NCI-H2081 treated with DMSO at 0.1 percent for 48 hours (cell line): Measurements from ENCODE around the gene OR8G5.
"Not testable (repeated sequence)": the region's sequence is repeated elsewhere in the genome, so short reads cannot be mapped to it uniquely, and the experiment has no call there.

ENCODE experiments used
- DNase-seq: peaks from one replicate; lab custom pipeline; 2025; lab: John Stamatoyannopoulos, UW

Gene OR8G5

GRCh38 chr11:124256076-124256475 is at the start of gene OR8G5:
Gene OR8G5 (plus strand): TSS chr11:124256376. CDS start chr11:124264932, 8,556 bp downstream.
- no peak for DNase-seq

- DNase-seq: no peak
Measured at GRCh38 chr11:124207102-124207792, 48.9 kb upstream of the OR8G5 start.

GRCh38 chr11:124209824-124210357 is 46.3 kb upstream of the OR8G5 start:
- no peak for DNase-seq

- no peak for DNase-seq
Measured at GRCh38 chr11:124210421-124210820, 45.8 kb upstream of the OR8G5 start.

GRCh38 chr11:124211321-124211720 is 44.9 kb upstream of the OR8G5 start:
- DNase-seq: no peak

GRCh38 chr11:124214027-124214426 is 42.1 kb upstream of the OR8G5 start:
- no peak for DNase-seq

GRCh38 chr11:124219126-124219525 is 37.0 kb upstream of the OR8G5 start:
- no peak for DNase-seq

GRCh38 chr11:124222407-124222806 is 33.8 kb upstream of the OR8G5 start:
- DNase-seq: no peak

- not testable (repeated sequence) for DNase-seq
Measured at GRCh38 chr11:124224618-124225423, 31.4 kb upstream of the OR8G5 start.

GRCh38 chr11:124225471-124225870 is 30.7 kb upstream of the OR8G5 start:
- no peak for DNase-seq

- DNase-seq: no peak
Measured at GRCh38 chr11:124233376-124233775, 22.8 kb upstream of the OR8G5 start.

GRCh38 chr11:124238512-124238911 is 17.7 kb upstream of the OR8G5 start:
- no peak for DNase-seq

- DNase-seq: no peak
Measured at GRCh38 chr11:124240621-124241397, 15.4 kb upstream of the OR8G5 start, which contains the start of gene OR8G1. Gene OR8G1 (plus strand): TSS chr11:124241095. CDS start chr11:124249676, 8,581 bp downstream.

GRCh38 chr11:124249869-124250268 is 6.3 kb upstream of the OR8G5 start:
- not testable (repeated sequence) for DNase-seq

GRCh38 chr11:124265041-124265440 is 8.9 kb downstream of the OR8G5 start:
- DNase-seq: not testable (repeated sequence)

- DNase-seq: not testable (repeated sequence)
Measured at GRCh38 chr11:124270886-124271285, 14.7 kb downstream of the OR8G5 start.

- DNase-seq: no peak
Measured at GRCh38 chr11:124274000-124274399, 17.8 kb downstream of the OR8G5 start.

GRCh38 chr11:124276081-124276480 is 19.9 kb downstream of the OR8G5 start:
- DNase-seq: no peak

GRCh38 chr11:124277207-124277606 is 21.0 kb downstream of the OR8G5 start:
- DNase-seq: no peak

- DNase-seq: no peak
Measured at GRCh38 chr11:124277804-124278203, 21.6 kb downstream of the OR8G5 start.

GRCh38 chr11:124278261-124278660 is 22.1 kb downstream of the OR8G5 start:
- no peak for DNase-seq
